MV-4-11 (cell line): ENCODE measurements around the gene CUEDC2.

Source experiments
- DNase-seq: peaks from one replicate; lab custom pipeline; 2025; lab: John Stamatoyannopoulos, UW

Gene CUEDC2

DNA sequence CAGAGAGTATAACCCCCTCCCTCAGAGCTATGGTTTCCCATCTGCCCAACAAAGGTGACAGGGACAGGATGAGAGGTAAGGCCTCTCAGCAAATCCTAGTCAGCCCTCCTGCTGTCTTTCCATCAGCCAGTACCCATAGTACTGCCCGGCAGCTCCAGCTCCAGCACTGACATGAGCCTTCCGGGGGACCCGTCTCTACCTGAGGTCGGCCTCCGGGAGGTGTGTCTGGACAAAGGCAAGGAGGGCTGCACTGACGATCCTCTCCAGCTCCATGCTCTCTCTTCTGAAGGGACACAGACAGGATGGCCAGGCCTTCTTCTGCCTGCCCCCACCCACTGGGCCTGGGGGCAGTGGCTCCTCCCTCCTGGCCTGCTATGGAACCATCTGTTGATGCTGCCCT lies 7.5 kb downstream of the CUEDC2 start:
- no peak for DNase-seq

DNA sequence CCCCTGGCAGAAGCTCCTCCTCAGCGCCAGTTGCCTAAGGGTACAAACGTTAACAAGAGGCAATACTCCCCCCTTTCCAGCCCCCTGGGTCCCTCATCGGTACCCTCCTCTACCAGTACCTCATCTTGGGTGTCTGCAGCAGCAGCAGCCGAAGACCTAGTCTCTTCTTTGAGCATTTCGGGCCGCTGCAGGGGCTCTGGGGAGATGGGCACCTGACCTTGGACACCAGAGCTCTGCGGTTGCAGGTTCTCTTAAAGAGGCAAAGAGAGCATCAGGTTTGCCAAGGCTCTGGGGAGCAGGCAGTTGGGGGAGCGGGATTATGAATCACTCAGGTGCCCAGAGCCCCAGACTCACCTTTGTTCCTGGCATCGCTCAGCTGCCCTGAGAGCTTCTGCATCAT lies 8.2 kb downstream of the CUEDC2 start:
- DNase-seq = no peak

DNA sequence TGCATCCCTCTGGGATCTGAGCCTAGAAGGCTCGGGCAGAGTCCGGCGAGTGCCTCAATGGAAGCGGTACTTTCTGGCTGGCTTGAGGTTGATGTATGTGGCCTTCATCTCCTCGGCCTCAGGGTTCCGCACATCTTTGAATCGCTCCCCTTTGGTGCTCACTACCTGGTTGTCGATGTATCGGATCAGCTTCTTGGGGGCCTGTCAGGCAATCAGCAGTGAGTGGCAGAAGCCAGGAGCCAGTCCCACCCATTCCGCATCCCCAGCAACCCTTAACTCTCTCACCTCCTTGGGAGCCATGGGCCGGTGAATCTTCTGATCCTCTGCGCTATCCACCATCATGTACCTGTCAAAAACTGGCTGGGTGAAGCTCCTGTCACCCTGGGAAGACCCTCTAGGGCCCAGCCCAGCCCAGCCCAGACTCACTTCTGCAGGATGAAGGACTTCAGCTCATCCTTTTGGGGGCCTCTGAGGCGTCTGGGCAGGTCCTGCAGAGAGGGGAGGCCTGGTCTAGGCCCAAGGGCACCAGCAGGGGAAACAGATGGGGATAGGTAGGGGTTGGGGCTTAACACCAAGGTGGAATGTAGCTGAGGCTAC lies 8.9 kb downstream of the CUEDC2 start:
- DNase-seq = no peak

DNA sequence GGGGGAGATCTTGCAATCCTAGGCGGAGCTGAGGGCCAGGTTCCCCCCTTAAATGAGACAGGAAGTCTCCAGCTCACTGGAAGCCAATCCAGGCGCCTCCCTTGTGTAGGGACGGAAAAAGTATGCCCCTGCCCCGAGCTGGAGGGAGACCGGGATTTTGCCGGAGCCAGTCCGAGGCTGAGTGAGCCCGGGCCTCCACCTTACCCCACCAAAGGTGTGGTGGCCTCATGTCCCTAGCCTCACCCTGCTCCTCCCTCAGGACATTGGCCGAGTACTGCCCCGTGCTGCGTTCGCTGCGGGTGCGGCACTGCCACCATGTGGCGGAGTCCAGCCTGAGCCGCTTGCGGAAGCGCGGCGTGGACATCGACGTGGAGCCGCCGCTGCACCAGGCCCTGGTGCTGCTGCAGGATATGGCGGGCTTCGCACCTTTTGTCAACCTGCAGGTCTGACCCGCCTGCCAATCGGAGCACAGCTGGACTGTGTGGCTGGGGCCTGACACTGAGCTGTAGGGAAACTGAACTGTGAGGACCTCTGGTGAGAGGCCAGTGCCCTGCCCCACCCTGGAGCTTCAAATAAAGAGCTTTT lies 9.7 kb downstream of the CUEDC2 start:
- DNase-seq = peak; percentile 71

DNA sequence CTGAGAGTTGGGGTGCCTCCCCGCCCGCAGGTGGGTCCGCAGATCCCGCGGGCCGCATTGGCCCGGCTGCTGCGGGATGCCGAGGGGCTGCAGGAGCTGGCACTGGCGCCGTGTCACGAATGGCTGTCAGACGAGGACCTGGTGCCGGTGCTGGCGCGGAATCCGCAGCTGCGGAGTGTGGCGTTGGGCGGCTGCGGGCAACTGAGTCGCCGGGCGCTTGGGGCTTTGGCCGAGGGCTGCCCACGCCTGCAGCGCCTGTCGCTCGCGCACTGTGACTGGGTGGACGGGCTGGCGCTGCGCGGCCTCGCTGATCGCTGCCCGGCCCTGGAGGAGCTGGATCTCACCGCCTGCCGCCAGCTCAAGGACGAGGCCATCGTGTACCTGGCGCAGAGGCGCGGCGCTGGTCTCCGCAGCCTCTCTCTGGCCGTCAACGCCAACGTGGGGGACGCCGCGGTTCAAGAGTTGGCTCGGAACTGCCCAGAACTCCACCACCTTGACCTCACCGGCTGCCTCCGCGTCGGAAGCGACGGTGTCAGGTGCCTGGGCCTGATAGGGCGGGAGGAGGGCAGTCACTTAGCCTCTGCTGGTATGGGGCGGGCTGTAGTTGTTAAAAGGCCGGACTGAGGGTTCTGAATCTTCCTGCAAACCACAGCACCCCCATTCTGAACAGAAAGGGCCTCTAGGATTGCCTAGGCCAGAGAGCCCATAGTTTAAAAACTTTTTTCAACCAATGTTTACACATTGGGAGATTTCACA lies 10.4 kb downstream of the CUEDC2 start:
- no peak for DNase-seq

DNA sequence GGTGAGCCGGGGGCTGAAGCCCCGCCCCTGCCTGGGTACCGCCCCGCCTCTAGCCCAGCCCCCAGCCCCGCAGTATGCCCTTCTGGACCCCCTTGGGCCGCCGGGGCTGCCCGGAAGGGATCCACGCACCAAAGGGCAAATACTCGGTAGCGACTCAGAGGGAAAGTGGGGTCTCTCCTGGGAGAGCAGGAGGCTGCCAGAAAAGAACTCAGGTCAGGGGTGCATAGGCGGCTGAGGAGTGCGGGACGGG lies 10.9 kb downstream of the CUEDC2 start:
- no peak for DNase-seq

DNA sequence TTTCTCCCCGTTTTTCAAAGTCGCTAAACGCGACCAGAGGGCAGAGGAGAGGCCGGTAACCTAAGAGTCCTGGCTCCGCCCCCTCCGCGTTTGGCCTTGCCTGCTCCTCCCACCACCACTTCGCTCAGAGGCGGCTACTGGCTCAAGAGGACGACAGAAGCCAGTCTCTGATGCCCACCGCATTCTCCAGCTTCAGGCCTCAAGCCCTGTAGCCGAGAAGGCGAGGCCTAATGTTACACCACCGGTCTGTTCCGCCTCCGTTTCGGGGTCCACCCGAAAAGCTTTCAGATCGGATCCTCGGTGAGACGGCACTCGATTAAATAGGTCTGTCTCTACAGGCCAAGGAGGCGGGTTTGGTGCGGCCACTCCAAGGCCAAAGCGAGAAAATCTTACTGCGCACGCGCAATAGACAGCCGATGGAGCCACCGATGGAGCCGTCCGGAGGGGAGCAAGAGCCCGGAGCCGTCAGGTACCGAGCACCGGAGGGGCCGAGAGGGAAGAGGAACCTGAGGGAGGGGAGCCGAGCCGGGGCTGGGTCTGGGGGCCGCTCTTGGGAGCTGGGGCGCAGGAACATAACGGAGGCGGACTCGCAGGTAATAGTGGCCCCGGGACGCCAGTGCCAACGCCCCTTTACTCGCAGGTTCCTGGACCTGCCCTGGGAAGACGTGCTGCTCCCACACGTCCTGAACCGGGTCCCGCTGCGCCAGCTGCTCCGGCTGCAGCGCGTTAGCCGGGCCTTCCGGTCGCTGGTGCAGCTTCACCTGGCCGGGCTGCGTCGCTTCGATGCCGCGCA lies 11.5 kb downstream of the CUEDC2 start, which contains the start of gene FBXL15:
TSS of gene FBXL15 (plus strand) at position 123 of the 793 bp plus-strand sequence. CDS start at position 417, 294 bp downstream.
- DNase-seq = peak; percentile 96

DNA sequence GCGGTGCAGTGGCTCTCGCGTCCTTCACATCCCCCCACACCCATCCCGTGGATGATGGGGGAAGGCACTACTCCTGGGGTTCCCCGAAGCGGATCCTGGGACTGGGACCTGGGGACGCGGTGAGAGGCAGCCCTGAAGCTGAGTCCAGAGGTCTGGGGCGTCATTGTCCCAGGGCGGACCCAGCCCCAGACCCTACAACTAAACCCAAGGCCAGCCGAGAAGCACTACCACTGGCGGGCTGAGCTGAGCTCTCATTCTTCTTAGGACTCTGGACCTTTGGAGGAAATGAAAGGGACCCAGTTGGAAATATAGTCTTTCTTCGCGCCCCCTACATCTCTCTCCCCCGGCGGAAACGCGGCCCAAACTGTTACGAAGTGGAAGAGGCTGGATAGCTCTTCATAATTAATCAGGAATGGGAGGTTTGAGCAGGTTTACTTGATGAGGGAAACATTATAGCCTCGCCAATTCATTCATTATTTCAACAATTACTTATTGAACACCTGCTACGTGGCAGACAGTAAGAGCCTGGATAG lies 12.1 kb downstream of the CUEDC2 start:
- DNase-seq = no peak

DNA sequence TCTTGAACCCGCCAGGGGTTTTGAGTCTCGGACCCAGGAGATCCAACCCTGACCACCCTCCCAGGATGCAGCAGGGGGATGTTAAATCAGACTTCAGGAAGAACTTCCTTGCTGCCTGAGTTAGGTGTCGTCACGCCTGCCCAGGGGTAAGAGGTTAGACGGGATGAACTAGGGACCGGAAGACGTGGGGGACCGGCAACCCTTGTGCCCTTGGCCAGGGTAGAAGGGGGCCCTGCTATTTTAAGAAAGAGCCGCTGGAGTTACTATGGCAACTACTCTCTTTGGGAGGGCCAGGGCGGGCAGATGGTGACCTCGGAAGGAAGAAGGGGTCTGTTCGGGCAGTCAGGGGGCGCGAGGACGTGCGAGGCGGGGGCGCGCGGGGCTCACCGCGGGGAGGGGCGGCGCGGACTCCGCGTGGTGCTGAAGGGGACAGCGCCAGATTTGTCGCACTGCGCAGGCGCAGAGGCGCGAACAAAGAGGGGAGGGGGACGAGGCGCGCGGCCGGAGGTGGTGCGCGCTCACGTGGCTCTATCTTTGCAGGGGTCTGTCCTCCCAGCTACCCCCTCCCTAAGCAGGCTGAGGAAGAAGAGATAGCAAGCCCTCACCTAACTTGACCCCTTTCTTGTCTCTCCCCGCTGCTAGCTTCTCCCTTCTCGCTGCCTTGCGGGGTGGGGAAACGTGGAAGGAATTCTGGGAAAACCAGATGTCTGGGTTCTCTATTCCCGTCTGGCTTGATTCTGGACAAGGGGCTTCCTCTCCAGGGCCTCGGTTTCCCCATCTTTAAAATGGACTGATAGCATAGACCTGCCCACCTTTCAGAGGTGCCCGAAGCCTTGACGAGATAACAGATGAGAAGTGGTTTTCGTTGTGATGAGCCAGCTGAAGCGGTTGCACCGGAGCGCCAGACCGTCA lies 12.8 kb downstream of the CUEDC2 start:
- DNase-seq = peak; percentile 28

DNA sequence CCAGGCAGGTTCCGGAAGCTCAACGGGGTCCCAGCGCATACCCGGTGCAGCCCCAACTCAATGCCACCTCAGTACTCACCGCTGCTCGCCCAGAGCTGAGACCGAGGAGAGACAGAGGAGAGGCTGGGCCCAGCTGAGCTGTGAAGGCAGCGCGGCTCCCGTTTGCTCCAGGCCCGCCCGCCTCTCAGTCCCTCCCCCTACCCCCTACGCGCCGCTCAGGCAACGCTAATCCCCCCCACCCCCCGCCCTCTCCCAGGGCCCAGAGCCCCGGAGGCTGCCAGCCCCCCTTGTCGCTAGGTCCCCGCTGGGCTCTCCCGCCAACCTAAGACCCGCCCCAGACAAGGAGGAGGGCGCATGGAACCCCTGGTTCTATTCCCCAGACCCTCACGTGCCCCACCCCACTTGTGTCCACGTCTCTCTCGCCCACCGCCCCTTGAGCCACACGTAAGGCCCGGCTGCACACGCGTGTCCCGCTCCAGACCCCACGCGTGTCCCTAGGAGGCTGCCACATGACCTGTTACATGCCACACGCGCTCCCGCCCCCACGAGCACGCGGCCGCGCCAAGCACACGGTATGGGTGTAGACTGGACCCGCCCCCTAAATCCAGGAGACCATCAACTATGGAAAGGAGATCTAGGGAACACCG lies 13.6 kb downstream of the CUEDC2 start, which contains the start of gene PSD:
TSS of gene PSD (minus strand) at position 164 of the 647 bp plus-strand sequence. CDS start 1,747 bp downstream, outside the sequence.
- DNase-seq = no peak

DNA sequence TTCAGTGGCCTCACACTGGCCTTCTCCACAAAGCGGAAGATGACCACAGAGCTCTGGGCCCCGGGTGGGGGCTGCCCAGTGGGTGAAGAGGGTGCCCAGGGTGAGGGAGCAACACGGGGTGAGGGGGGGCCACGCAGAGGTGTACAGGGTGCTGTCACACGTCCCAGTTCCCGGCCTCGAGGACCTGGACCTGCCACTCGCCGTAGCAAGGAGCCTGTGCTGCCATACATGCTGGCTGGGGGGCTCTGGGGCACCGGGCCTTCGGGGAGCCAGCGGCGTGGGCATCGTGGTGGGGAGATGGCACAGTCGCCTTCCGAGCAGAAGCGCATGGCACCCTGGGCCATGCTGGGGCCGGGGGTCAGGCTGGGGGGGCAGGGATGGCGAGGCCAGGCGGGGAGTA lies 15.7 kb downstream of the CUEDC2 start:
- DNase-seq = no peak

DNA sequence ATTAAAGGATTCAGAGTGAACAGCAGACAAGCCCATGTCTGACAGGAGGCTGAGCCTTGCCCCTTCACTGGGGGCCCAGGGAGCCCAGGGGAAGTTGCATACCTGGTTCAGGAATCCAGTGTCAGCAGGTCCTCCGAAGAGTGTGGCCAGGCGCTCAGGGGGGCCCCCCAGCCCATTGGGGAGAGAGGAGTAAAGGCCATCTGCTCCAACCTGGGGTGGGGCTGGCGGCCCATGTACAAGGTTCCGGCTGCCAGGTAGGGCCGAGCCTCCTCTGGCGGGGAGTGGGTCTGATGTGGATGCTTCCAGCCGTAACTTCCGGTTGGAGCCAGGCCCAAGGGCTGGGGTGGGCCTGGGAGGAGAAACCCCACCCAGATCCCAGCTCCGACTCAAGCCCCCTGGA lies 16.1 kb downstream of the CUEDC2 start:
- no peak for DNase-seq

DNA sequence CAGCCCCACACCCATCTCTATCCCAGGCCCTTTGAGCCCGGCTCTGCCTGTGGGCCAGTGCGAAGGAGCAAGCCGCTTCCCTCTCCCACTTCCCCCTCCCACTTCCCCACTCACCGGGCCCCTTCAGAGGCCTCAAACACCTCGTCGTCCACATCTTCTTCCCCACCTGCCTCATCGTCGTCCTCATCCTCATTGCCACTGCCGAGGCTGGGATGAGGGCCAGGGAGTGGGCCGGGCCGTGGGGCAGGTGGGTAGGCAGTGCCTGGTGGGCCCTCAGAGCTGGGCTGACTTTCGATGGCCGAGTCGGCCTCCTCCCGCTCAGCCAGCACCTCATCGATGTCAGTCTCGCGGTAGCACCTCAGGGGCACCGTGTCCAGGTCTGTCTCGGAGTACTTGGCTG lies 17.6 kb downstream of the CUEDC2 start:
- no peak for DNase-seq

DNA sequence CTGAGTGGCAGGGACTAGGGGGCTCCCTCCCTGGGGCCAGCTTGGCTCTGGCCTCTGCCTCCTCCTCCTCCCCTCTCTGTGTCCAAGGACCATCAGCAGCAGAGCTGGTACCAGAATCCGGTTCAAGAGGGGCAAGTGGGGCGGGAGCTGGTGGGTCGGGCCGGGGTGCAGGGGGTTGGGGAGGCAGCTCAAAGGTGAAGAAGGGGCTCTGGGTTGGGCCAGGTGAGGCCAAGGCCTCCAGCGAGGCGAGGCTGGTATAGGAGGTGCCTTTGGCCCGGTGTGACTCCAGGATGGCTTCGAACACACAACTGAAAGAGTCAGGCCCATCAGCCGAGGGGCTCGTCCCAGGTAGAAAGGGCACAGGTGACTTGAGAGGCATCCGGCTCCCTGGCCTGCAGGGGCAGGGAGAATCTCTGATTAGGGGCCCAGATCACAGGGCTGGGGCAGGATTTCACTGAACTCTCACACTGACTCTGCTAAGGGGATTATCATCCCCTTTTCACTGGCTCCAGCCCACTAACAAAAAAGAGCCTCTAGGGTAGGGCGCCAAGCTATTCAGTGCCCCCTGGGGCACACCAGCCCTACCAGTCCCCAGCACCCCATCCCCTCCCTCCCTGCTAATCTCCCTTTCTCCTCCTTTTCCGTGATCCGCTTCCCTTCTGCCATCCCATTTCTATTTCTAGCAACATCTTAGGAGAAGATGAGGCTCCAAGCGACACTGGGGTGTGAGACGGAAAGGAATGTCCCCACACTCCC lies 18.4 kb downstream of the CUEDC2 start:
- no peak for DNase-seq

DNA sequence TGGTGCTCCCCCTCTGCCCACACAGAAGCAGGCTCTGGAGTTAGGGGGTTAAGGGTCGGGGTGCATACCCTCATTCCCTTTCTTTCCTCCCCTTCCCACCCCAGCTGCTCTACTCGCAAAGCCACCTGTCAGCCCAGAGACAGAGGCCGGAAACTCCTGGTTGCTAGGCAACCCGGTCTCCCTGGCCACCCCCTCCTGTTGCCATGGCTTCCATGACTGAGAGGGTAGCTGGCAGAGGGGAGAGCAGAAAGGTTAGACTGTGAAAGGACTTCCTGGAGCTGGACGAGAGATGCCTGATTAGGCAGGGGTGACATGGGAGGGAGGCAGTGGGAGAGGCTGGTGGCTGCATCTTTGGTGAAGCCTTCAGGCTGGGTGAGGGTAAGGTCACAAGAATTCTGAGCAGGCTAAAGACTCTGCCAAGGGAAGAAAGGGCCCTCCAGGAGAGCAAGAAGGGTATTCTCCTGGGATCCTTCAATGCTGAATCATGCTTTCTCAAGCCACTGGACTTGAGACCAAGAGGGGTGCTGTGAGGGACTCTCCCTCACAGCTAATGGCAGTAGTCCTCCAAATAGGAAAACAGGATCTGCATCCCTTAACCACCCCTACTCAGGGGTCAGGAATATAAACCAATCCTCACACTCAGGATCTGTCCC lies 19.2 kb downstream of the CUEDC2 start:
- DNase-seq = no peak

DNA sequence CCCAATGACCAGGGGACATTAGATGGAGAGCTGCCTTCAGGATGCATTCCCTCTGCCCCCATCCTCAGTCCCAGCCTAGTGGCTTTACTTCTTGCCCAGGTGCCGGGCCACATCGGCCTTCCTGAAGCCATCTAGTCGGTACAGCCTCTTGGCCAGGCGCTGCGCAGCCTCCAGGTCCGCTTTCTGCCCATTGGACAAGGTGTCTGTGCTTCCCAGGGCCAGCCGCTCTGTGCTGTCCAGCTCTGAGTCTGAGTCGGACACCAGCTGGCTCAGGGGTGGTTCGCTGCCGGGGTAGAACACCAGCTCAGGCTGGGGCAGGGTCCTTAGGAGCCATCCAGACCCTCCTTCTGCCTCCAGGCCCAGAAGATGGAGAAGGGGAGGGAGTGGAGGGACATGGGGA lies 20.1 kb downstream of the CUEDC2 start:
- DNase-seq = no peak

DNA sequence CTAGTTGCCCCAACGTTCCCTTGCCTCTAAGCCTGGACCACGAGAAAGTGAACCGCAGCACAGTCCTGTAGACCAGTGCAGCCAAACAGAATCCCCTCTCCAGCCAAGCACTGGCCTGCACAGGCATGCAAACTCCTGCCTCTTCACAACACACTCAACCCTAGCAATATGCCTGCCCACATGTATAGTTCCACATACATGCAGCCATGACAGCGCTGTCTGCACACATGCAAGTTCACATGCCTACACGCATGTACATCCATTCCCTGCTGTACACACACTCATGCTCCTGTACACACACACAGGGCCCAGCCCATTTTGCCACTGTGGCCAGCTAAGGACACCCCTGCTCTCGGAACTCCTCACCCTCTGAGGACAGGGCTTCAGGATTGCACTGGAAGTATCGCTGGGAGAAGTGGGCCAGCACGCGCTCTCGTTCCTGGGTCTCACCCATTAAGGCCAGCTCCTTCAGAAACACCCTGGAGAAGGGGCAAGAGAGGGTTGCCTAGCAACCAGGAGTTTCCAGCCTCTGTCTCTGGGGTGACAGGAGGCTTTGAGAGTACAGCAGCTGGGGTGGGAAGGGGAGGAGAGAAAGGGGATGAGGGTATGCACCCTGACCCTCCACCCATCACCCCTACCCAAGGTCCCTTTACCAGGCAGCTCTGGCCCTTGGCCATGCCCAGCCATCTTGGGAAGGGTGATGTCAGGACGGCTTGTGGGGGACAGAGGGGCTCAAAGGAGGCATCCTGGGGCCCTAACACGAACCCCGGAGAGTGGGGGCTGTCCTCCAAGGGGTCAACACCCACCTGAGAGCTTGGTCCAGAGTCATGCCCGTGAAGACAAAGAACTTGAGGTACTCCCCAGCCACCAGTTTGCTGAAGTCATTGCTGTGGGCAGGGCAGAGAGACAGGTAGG lies 20.8 kb downstream of the CUEDC2 start:
- no peak for DNase-seq

DNA sequence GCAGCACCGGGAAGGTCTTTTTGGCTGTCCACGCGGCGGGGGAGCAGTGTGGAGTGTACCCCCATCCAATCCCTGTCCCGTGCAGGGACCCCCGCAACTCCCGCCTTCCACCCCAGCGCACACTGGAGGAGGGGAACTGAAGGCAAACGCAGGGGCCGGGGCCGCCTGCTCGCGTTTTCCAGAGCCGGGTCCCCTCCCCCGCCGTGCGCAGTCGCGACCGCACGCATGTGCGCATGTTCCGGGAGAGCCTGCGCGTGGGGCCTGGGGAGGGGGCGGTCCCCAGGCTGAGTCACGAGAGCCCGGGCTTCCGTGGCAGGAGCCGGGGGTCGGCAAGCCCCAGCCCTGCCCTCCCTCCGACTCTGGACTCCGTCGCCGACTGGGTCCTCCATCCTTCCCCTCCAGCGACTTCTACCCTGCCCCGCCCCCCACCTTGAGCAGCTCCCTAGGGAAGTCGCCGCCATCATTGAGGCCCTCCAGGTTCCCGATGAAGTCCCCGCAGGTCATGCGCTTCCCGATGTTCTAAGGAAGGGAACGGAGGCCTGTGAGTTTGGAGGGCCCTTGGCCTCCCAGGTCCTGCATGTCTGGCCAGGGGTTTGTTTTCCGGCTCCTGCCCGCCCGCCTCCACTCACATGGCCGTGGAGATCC lies 21.8 kb downstream of the CUEDC2 start:
- no peak for DNase-seq
